HG02798 (cell line): ENCODE results near the gene IL26.
"Not testable (repeated sequence)": the region's sequence is repeated elsewhere in the genome, so short reads cannot be mapped to it uniquely, and the experiment has no call there.

ENCODE experiments used
- ATAC-seq: cut with Tn5 transposase; IDR thresholded peaks from one replicate; pipeline ENCODE4 v1.9.1; 2021; ENCODE audit warnings: mild to moderate bottlenecking; ENCODE audit not compliant: unreplicated experiment, poor library complexity

Gene IL26

DNA sequence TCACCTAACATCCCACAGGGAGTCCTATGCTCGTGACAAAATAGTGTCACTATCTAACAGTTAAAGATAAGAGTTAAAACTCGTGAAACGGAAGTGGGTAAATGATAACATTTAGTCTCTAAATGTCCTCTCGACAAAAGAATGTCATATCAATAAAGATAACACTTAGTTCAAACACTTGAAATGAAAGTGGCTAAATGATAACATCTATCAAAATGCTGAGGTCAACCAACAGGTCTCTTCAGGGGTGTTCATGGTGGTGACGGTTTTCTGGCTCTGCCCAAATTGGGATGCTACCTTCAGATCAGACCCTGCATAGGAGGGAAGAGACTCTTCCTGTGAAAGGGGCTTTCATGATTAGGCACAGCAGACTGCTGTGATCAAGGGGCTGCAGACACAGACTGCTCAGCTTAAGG lies 22.1 kb downstream of the IL26 start:
- ATAC-seq: no peak

DNA sequence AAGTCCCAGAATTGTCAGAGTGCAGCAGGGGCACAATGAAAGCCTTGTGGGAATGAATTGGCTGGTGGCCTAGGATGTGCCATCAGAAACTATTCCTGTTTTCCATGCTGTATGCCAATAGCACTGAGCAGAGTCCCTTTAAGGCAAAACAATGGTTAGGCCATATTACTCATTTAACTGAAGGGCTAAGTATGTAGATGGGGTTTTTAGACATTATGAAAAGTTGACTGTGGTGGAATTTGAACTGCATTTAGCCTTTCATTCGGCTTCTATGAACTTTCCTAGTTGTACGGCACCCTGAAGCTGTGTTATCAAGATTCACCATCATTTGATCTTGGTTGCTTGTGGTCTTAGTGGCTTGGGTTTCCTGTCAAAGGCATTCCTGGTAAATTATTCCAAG lies 24.8 kb downstream of the IL26 start:
- ATAC-seq: no peak

DNA sequence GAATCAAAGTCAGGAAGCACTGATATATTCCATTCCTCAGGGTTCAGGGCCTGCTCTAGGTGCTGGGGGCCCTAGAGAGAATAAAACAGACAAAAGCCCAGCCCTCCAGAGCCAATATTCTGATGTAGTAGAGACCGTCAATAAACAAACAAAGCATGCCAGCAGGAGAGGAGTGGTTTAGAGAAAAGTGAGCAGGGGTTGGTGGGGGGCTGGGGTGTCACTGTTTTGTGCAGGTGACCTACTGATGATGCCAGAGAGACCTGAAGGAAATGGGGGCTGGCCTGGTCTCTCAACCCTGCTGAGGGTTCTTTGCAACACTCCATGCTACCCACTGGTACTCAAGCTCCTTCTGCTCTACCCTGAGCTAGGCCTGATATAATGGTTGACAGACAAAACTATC lies 26.5 kb downstream of the IL26 start:
- no peak for ATAC-seq

DNA sequence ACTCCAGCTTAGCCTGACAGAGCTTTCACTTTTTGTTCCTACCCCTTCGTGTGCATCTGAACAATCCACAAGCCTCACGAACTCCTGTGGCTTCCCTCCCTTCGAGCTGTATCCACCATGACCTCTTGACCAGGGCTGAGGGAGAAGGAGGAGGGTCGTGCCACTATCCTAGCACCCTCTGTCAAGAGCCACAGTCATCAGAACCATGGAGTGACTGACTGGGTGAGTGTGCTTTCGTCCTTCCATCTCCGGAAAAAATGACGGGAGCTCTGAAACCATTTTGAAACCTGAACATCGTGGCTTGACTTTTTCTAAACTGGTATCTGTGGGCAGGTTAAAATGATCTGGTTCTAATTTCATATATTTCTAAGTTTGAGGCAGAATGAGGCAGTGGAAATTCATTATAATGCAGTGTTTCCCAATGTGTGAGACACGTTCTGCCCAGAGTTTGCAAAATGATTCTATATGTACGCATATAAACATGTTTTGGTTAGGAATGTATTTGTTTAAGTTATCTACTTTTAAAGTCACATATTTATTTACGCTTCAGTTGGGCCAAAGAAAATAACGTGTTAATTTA lies 27.0 kb downstream of the IL26 start:
- no peak for ATAC-seq

DNA sequence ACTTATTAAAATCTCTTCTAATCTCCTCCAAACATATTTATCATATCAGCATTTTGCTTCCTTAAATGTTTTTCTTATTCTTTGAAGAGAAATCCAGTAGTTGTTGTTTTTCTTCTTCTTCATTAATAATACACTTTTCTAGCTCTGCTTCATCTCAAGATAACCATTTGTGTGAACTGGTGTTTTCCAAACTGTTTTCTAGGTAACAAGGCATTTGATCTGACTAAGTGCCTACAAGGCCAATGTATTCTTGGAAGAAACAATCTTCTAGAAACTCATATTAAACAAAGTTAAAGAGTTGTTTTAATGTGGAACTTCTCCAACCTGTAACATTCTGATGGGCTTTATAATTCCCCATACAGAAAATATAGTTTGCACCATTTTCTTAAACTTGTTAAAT lies 35.3 kb downstream of the IL26 start:
- no peak for ATAC-seq

DNA sequence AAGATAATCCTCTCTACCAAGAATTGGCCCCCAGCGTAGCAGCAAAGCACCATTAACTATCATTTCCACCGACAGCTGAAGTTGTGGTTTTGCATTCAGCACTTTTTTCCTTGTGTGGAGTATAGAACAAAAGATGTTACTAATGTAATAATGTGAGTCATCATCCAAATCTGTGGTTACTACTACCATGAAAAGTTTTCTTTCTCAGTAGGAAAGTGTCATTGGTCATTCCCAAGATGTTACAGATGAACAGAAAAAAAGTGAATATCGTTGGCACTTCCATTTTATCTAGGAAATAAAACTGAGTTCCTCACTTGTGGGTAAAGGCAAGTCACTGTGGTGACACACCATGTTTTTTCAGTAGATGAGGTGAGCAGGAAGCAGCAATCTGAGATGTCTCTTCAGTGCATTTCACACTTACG lies 35.8 kb downstream of the IL26 start:
- ATAC-seq: no peak

DNA sequence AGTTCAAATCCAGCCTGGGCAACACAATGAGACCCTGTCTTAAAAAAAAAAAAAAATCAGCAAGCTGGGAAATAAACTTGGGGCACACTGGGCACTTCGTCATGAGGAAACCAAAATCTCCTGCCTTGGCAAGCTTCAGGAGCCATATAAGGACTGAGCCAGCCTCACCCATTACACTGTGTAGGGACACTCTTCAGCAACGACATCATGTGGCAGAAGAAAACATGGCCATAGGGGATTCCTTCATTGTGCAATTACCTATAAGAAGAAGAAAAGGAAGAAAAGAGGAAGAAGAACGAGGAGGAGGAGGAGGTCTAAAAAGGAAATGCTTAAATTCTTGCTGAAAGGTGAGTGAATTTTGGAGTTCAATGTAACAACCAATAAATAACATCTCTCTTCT lies 40.0 kb downstream of the IL26 start:
- ATAC-seq: no peak

DNA sequence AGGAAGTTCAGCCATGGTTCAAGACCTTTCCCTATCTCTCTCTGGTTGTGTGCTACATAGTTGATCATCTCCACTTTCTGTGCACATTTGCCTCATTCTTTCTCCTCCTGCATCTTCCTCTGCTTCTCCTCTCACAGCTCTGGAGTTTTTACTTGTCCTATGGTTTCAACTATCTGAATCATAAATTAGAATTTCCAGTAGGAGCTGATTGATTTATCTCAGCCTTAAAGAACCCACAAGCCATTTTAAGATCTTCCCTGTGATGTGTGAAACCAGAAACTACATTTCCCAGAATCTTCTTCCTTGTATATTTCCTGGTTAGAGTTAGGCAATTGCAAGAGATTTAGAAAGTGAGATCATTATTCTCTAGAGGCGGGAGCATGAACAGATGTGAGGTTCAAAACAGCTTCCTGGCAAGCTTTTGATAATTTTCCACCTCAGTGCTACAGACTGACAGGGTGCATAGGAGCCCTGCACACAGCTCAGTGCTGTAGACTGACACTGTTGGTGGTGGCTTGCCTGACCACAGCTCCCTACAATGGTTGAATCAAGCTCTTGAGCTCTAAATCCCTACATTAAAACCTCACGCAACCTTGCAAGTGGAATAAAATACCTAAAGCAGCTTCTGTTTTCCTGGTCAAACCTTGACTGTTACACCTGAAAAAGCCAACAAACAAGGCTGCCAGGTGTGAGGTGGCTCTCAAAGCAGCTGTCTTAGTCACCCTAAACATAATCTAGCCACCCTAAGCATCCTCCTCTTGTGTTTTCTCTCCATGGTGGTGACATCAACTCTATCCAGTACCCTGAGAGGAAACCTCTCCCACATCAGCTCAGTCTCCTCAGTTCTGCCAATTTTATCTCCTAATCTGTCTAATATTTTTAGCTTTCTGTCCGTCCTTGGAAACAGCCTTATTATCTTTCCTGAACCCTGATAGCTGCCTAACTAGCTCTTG lies 44.5 kb downstream of the IL26 start:
- peak; percentile 50 for ATAC-seq

DNA sequence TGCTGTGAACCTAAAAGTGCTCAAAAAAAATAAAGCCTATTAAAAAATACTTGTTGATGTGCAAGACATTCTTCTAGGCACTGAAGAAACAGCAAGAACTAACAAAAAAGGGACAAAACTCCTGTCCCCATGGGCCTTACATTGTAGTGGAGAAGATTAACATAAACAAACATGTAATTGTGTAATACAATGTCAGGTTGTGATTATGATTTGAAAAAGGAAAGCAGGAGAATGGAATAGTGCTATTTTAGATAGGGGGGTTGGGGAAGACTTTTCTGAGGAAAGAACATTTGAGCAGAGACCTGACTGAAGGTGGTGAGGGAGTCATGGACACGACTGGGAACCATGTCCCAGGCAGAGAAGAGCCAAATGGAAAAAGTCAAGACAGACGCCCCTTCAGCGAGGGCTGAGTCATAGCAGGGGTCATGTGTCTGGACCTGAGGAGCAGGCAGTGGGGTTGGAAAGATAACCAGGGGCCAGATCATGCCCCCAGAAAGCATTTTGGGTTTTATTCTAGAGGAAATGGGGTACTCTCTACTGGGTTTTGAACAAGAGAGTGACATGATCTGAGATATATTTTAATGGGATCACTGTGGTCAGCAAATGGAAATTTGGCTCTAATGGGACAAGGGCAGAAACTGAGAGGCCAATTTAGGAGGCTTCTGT lies 46.7 kb downstream of the IL26 start:
- ATAC-seq: no peak

DNA sequence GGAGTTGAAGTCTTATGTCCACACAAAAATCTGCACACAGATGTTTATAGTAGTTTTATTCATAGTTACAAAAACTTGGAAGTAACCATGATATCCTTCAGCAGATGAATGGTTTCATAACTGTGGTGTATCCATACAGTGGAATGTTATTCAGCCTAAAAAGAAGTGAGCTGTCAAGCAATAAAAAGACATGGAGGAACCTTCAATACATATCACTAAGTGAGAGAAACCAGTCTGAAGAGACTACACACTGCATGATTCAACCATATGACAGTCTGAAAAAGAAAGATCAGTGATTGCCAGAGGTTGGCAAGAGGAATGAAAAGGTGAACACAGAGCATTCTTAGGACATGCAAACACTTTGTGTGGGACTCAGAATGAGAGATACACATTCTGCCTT lies 47.4 kb downstream of the IL26 start:
- no peak for ATAC-seq

DNA sequence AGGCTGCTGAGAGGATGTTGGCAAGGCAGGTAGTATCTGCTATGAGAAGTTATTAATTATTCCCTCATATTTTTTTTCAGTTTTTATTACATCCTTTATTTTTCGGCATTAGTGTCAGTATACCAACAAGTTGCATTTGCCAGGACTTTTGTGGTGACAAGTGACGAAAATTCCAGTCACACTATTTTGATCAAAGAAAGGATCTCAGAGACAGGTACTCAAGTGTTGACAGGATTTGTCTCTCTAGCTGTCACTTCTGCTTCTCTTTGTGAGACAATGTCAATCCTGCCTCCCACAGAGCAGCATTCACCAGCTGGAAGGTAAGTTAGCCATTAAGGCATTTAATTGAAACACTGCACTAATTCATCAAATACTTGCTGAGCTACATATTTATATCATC lies 48.0 kb downstream of the IL26 start:
- no peak for ATAC-seq

DNA sequence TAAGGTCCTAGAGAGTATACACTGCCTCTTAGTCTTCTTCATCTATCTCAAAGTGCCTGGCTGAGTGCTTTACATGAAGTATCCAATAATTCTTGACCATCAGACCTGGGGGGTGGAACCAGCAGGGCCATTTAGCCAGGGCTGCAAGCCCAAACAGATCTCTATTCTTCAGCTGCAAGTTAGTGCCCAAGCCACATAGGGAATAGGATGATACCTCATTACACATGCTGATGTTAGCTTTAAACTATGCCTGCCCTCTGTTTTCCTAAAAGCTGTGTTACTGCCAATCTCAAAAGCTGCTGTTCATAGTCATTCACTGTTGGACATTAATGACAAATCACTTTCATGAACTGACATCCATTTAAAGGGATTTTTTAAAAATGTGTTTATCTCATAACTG lies 49.4 kb downstream of the IL26 start:
- no peak for ATAC-seq

DNA sequence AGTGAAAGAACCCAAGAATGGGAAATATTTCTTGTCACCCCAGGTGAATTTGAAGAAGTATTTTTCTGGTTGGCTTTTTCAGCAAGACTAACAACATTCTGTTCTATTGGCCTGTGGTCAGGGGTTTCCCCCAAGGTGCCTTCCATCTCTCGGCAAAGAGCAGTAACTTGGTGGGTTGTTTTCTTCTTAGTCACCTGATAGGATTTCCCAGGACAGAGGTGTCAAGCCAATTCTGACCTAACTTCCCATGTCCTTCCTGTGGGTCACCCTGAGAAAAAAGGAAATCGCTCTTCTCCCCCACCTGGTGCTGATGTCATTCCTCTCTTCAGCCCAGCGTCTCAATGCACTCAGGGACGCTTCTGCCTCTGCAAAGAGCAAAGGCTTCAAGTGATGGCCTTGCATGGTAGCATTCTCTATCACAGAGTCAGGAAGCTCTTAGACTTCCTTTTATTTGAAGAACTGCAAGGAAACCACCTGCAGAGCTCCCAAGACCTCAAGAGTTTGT lies 50.0 kb downstream of the IL26 start:
- ATAC-seq: peak; percentile 87

DNA sequence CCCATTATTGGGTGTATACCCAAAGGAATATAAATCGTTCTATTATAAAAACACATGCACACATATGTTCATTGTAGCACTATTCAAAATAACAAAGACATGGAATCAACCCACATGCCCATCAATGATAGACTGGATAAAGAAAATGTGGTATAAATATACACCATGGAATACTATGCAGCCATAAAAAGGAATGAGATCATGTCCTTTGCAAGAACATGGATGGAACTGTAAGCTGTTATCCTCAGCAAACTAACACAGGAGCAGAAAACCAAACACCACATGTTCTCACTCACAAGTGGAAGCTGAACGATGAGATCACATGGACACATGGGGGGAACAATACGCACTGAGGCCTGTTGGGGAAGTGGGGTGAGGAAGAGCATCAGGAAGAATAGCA lies 50.8 kb downstream of the IL26 start:
- ATAC-seq: not testable (repeated sequence)

DNA sequence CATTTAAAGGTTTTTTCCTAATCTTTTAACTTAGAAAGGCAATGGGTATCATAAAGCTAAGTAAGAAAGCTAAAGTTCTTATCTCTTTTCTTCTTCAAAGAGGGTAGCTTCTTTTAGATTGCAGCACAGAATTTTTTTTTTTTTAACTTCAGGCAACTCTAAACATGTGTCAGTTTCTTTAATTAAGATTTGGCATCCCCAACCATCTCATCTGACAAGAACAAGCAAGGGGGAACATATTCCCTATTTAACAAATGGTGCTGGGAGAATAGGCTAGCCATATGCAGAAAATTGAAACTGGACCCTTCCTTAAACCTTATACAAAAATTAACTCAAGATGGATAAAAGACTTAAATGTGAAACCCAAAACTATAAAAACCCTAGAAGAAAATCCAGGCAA lies 51.8 kb downstream of the IL26 start:
- ATAC-seq: no peak

DNA sequence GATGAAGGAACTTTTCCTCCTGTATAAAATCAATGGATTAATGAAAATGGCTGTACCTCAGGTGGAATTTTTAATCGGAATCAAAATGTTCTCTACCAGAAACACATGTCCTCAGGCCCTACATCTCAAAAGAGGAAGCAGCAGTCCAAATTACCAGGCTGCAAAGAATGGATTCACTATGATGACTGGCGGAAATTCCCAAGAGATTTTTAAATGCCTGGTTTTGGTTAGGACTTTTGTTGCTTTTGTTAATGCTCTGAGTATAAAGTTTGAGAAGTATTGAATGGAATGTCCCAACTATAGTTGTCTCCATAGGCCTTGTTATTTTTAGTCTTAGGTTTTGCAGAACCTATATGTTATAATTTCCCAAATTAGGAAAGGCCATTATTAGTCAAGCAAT lies 54.9 kb downstream of the IL26 start:
- ATAC-seq: no peak

DNA sequence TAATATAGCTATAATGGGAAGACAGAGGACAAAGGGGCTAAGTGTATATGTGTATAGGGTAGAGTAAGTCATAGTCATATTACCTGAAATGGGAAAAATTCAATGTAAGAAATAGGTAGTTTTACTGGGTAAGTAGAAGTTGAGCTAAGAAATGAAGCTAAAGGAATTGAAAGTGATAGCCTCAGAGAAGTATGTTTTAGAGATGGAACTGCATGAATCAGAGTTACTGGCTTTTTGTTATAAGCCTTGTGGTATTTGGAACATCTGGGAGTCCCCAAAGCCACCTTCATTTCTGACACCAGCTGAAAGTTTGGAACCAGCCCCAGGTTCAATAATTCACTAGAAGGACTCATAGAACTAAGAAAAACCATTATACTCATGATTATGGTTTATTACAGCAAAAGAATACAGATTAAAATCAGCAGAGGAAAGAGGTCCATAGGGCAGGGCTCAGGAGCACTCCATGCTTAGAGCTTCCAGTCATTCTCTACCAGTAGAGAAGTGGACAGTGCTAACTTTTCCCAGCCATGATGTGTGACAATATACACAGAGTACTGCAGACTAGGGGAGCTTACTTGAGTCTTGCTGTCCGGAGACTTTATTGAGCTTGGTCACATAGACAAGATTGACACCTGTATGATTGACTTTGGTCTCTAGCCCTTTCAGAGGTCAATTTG lies 56.3 kb downstream of the IL26 start:
- ATAC-seq: no peak

DNA sequence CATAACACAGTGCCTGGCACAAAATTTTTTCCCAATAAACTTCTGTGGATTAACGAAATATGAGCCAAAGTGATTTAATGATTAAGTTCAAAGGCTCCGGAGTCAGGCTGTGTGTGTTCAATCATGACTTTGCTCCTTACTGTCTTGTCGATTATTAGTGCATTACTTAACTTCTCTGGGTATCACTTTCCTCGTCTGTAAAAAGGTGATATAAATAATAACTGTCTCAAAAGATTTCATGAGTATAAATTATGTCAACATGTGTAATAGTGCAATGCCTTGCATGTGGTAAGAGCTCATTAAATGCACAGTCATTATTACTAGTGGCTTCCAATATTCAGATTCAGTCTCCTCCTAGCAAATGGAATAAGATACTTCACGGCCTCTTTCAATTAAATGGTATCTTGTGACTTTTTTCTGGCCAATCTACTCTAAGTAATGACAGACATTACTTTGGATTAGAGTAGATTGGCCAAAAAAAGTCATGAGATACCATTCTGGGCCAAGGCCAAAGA lies 59.2 kb downstream of the IL26 start:
- ATAC-seq: no peak

DNA sequence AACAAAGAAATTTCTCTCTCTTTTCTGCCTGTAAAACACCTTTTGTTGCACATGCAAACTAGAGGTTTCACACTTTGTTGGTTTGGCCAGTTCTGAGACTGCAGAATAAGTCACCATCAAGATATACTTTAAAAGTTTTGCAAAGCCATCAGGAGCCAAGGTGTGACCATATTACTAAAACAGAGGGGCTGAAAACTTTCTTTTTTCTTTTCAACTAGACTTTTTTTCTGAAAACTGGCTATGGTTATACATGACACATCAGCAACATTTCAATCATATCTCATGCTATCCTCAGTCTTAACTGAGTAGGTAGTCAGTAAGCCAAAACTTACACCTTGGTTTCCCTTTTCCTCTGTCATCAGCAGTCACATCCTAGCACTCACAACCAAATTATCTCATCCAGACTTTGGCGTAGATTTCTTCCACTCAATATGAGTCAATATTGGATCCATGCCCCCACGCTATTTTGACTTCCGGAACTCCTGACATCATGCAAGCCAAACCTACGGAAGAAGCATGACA lies 62.0 kb downstream of the IL26 start:
- ATAC-seq: peak; percentile 72

DNA sequence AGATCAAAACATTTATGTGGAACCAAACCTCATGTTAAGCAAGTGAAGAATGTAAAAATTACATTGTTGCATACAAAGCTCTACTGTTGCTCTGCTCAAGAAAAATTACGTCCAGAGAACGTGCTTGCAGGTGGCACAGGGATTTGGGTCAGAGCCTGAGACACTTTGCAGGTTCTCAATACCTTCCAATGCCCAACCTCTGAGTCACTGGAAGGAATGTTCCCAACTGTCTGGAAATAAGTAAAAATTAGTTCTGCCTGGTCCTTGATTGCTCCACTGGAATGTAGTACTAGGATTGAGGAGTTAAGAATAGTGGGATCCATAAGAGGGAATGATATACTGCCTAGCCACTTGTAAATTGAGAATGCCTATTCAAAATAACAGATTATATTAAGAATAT lies 63.2 kb downstream of the IL26 start:
- ATAC-seq: no peak
